NB4 (cell line): ENCODE data around the gene AAMDC.

Source experiments
- CTCF ChIP-seq: IDR thresholded peaks from one replicate; pipeline ENCODE4 v1.5.1; 2012; ENCODE audit warnings: low read depth, low read length
- POLR2A ChIP-seq: IDR thresholded peaks from 2 replicates; pipeline ENCODE4 v1.6.1; 2011; ENCODE audit warnings: mild to moderate bottlenecking; ENCODE audit not compliant: insufficient read length; ENCODE audit errors: extremely low read depth

GRCh38 chr11:77783025-77783424 lies 37.9 kb upstream of the AAMDC start:
- TF ChIP-seq CTCF (no peak), POLR2A (no peak)
